WTC11 (cell line): ENCODE results near the gene YKT6. TPM values are rescaled to one million over a fixed set of nuclear protein-coding genes. Genes with fewer than 3 reads are reported as not detected.

Source experiments
- ATAC-seq: fragments of 200-7000 bp; cut with Tn5 transposase; 2 replicates; pipeline ENCODE4 v1.10.0; 2021; ENCODE audit warnings: mild to moderate bottlenecking, moderate library complexity
- CTCF ChIA-PET: fragments of 300-600 bp; sonication (Branson Sonifier 250); formaldehyde crosslinking; loops from one replicate; lab custom pipeline; 2021; ENCODE audit warnings: antibody characterized with exemption; lab: Charles Lee
- POLR2A ChIA-PET: fragments of 350-600 bp; sonication (Branson Sonifier 250); formaldehyde crosslinking; loops from one replicate; lab custom pipeline; 2021; ENCODE audit warnings: antibody characterized with exemption; lab: Charles Lee
- DNase-seq: peaks from one replicate; pipeline ENCODE4 v3.0.0; 2021; ENCODE audit warnings: low spot score
- H3K27ac Mint-ChIP-seq: 2 replicates; pipeline ENCODE4 v1.8.0; 2021; ENCODE audit warnings: mixed read lengths
- H3K27me3 Mint-ChIP-seq: 2 replicates; pipeline ENCODE4 v1.8.0; 2021; ENCODE audit warnings: low read depth, mild to moderate bottlenecking, moderate library complexity, mixed read lengths
- H3K36me3 Mint-ChIP-seq: 2 replicates; pipeline ENCODE4 v1.8.0; 2021; ENCODE audit warnings: mixed read lengths
- H3K4me1 Mint-ChIP-seq: 2 replicates; pipeline ENCODE4 v1.8.0; 2022; ENCODE audit warnings: mixed read lengths
- H3K4me3 Mint-ChIP-seq: 2 replicates; pipeline ENCODE4 v1.8.0; 2021; ENCODE audit warnings: mild to moderate bottlenecking, moderate library complexity, mixed read lengths
- H3K9me3 Mint-ChIP-seq: 2 replicates; pipeline ENCODE4 v1.8.0; 2021; ENCODE audit warnings: mixed read lengths
- HMGA2 ChIP-seq: fragments of 250-450 bp; sonication (Bioruptor Pico); IDR thresholded peaks from 2 replicates; pipeline ENCODE4 v1.4.0; 2021; ENCODE audit warnings: mild to moderate bottlenecking, moderate library complexity
- KAT7 ChIP-seq: sonication (generic); formaldehyde crosslinking; IDR thresholded peaks from 2 replicates; pipeline ENCODE4 v1.8.1; 2023; ENCODE audit warnings: missing genetic modification reagents, mild to moderate bottlenecking, borderline replicate concordance
- NFE2L1 ChIP-seq: sonication (generic); formaldehyde crosslinking; IDR thresholded peaks from 2 replicates; pipeline ENCODE4 v1.8.1; 2023; ENCODE audit warnings: missing genetic modification reagents
- NFYB ChIP-seq: sonication (generic); formaldehyde crosslinking; conservative IDR thresholded peaks from 2 replicates; pipeline ENCODE4 v1.8.0; 2022; ENCODE audit warnings: low read depth, missing genetic modification reagents
- NR3C1 ChIP-seq: sonication (generic); formaldehyde crosslinking; conservative IDR thresholded peaks from 2 replicates; pipeline ENCODE4 v1.8.1; 2023; ENCODE audit warnings: low read depth, mild to moderate bottlenecking, missing genetic modification reagents
- PRRX2 ChIP-seq: fragments of 250-450 bp; sonication (Bioruptor Pico); IDR thresholded peaks from 2 replicates; pipeline ENCODE4 v1.8.0; 2021; ENCODE audit warnings: mild to moderate bottlenecking
- RELA ChIP-seq: sonication (generic); formaldehyde crosslinking; IDR thresholded peaks from 2 replicates; pipeline ENCODE4 v1.8.1; 2022; ENCODE audit warnings: missing genetic modification reagents, mild to moderate bottlenecking, borderline replicate concordance
- RORB ChIP-seq: fragments of 250-450 bp; sonication (Bioruptor Pico); IDR thresholded peaks from 2 replicates; pipeline ENCODE4 v1.9.0; 2021; ENCODE audit warnings: mild to moderate bottlenecking
- ZBTB21 ChIP-seq: sonication (generic); formaldehyde crosslinking; IDR thresholded peaks from 2 replicates; pipeline ENCODE4 v1.8.1; 2023; ENCODE audit warnings: mild to moderate bottlenecking, missing genetic modification reagents, borderline replicate concordance
- ZNF121 ChIP-seq: sonication (generic); formaldehyde crosslinking; IDR thresholded peaks from 2 replicates; pipeline ENCODE4 v1.8.0; 2023; ENCODE audit warnings: missing genetic modification reagents
- ZNF138 ChIP-seq: sonication (generic); formaldehyde crosslinking; conservative IDR thresholded peaks from 2 replicates; pipeline ENCODE4 v1.8.1; 2022; ENCODE audit warnings: mild to moderate bottlenecking, moderate library complexity, missing genetic modification reagents
- ZNF263 ChIP-seq: sonication (generic); formaldehyde crosslinking; IDR thresholded peaks from 2 replicates; pipeline ENCODE4 v1.8.1; 2022; ENCODE audit warnings: low read depth, mild to moderate bottlenecking, moderate library complexity, missing genetic modification reagents
- ZNF423 ChIP-seq: fragments of 250-450 bp; sonication (Bioruptor Pico); IDR thresholded peaks from 2 replicates; pipeline ENCODE4 v2.1.2; 2022; ENCODE audit warnings: mild to moderate bottlenecking, moderate library complexity
- total RNA-seq: library from RNA; stranded (reverse); gene quantifications from 3 replicates; pipeline ENCODE4 v1.2.3, GENCODE V29; 2021
- TF ChIP-seq, protein P1 (sequence below): sonication (generic); formaldehyde crosslinking; IDR thresholded peaks from 2 replicates; pipeline ENCODE4 v1.8.1; 2022; ENCODE audit warnings: missing genetic modification reagents, borderline replicate concordance
- TF ChIP-seq, protein P2 (sequence below): sonication (generic); formaldehyde crosslinking; IDR thresholded peaks from 2 replicates; pipeline ENCODE4 v1.8.0; 2023; ENCODE audit warnings: missing genetic modification reagents
- TF ChIP-seq, protein P3 (sequence below): sonication (generic); formaldehyde crosslinking; IDR thresholded peaks from 2 replicates; pipeline ENCODE4 v1.8.1; 2023; ENCODE audit warnings: mild to moderate bottlenecking, missing genetic modification reagents
- TF ChIP-seq, protein P4 (sequence below): fragments of 200-600 bp; IDR thresholded peaks from 2 replicates; pipeline ENCODE4 v1.8.0; 2022; ENCODE audit warnings: antibody characterized with exemption
- TF ChIP-seq, protein P5 (sequence below): fragments of 250-450 bp; sonication (Bioruptor Pico); IDR thresholded peaks from 2 replicates; pipeline ENCODE4 v2.1.2; 2022; ENCODE audit warnings: mild to moderate bottlenecking, moderate library complexity
- TF ChIP-seq, protein P6 (sequence below): sonication (generic); formaldehyde crosslinking; IDR thresholded peaks from 2 replicates; pipeline ENCODE4 v1.8.1; 2023; ENCODE audit warnings: mild to moderate bottlenecking, moderate library complexity, missing genetic modification reagents
- TF ChIP-seq, protein P7 (sequence below): sonication (generic); formaldehyde crosslinking; IDR thresholded peaks from 2 replicates; pipeline ENCODE4 v1.8.0; 2022; ENCODE audit warnings: missing genetic modification reagents

The YKT6 gene
- total RNA-seq, 1 experiment from 2014 or later: 102 TPM

DNA sequence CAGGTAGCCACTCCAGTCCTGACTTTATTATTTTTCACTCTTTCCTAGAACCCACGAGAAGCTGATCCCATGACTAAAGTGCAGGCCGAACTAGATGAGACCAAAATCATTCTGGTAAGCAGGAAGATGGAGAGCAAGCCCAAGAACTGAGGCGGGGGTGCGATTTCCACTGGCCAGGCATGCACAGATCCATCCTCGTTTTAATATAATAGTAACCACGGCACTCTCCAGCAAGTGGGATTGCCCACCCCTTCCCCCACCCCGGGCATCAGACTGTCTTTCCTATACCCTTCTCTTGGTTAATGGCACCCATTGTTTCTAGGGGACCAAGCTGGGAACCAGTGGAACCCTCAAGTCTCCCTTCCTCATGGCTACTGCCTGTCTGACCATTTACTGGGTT is 7.3 kb downstream of the YKT6 start:
- ATAC-seq: no peak
- ChIA-PET POLR2A (no interaction called here), CTCF (interaction anchor here (1.1 kb wide), 1 partner anchor 141 kb away, joined by 3 read pairs; no protein-coding TSS in a partner anchor)
- Mint-ChIP-seq H3K27me3 (no peaks in the 10 kb centered on the region), H3K9me3 (no peaks in the 10 kb centered on the region), H3K4me3 (no peak overlapping the region), H3K36me3 (peaks cover 64% of the 10 kb centered on the region), H3K27ac (no peak overlapping the region), H3K4me1 (no peaks in the 10 kb centered on the region; the same call in 1 of the 2 replicates)
- DNase-seq: no peak
- TF ChIP-seq NR3C1 (CRISPR knock-in tag) (no peak), HMGA2 (no peak), RELA (CRISPR knock-in tag) (no peak), RORB (CRISPR knock-in tag) (no peak), KAT7 (CRISPR knock-in tag) (no peak), ZBTB21 (CRISPR knock-in tag) (no peak)
- TF ChIP-seq, protein P1, sequence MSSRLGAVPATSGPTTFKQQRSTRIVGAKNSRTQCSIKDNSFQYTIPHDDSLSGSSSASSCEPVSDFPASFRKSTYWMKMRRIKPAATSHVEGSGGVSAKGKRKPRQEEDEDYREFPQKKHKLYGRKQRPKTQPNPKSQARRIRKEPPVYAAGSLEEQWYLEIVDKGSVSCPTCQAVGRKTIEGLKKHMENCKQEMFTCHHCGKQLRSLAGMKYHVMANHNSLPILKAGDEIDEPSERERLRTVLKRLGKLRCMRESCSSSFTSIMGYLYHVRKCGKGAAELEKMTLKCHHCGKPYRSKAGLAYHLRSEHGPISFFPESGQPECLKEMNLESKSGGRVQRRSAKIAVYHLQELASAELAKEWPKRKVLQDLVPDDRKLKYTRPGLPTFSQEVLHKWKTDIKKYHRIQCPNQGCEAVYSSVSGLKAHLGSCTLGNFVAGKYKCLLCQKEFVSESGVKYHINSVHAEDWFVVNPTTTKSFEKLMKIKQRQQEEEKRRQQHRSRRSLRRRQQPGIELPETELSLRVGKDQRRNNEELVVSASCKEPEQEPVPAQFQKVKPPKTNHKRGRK (CRISPR knock-in tag): no peak
- TF ChIP-seq, protein P2, sequence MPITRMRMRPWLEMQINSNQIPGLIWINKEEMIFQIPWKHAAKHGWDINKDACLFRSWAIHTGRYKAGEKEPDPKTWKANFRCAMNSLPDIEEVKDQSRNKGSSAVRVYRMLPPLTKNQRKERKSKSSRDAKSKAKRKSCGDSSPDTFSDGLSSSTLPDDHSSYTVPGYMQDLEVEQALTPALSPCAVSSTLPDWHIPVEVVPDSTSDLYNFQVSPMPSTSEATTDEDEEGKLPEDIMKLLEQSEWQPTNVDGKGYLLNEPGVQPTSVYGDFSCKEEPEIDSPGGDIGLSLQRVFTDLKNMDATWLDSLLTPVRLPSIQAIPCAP (CRISPR knock-in tag): no peak
- TF ChIP-seq, protein P3, sequence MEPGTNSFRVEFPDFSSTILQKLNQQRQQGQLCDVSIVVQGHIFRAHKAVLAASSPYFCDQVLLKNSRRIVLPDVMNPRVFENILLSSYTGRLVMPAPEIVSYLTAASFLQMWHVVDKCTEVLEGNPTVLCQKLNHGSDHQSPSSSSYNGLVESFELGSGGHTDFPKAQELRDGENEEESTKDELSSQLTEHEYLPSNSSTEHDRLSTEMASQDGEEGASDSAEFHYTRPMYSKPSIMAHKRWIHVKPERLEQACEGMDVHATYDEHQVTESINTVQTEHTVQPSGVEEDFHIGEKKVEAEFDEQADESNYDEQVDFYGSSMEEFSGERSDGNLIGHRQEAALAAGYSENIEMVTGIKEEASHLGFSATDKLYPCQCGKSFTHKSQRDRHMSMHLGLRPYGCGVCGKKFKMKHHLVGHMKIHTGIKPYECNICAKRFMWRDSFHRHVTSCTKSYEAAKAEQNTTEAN (CRISPR knock-in tag): no peak
- TF ChIP-seq, protein P4, sequence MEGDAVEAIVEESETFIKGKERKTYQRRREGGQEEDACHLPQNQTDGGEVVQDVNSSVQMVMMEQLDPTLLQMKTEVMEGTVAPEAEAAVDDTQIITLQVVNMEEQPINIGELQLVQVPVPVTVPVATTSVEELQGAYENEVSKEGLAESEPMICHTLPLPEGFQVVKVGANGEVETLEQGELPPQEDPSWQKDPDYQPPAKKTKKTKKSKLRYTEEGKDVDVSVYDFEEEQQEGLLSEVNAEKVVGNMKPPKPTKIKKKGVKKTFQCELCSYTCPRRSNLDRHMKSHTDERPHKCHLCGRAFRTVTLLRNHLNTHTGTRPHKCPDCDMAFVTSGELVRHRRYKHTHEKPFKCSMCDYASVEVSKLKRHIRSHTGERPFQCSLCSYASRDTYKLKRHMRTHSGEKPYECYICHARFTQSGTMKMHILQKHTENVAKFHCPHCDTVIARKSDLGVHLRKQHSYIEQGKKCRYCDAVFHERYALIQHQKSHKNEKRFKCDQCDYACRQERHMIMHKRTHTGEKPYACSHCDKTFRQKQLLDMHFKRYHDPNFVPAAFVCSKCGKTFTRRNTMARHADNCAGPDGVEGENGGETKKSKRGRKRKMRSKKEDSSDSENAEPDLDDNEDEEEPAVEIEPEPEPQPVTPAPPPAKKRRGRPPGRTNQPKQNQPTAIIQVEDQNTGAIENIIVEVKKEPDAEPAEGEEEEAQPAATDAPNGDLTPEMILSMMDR: no peak

DNA sequence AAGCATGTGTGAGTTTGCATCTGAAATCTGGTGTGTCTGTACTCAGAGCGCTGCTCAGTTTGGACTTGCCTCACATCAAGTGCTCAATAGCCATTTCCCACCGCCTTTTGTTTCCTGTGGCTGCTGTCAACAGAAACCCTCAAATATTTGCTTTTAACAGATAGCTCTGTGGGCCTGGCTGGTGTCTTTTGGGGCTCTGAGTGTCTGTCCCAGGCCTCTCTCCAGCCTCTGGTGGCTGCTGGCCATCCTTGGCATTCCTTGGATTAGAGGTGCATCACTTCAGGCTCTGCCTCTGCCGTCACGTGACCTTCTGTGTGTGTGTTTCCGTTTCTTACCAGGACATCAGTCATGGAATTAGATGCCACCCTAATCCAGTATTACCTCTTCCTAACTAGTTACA is 9.3 kb downstream of the YKT6 start:
- Mint-ChIP-seq H3K4me3 (no peak overlapping the region), H3K36me3 (peaks cover 55% of the 10 kb centered on the region), H3K9me3 (no peaks in the 10 kb centered on the region), H3K27ac (no peak overlapping the region), H3K27me3 (no peaks in the 10 kb centered on the region), H3K4me1 (peaks cover 11% of the 10 kb centered on the region)
- TF ChIP-seq PRRX2 (CRISPR knock-in tag) (no peak), ZNF263 (CRISPR knock-in tag) (no peak), ZNF121 (no peak), HMGA2 (no peak), RELA (CRISPR knock-in tag) (no peak), ZNF423 (CRISPR knock-in tag) (no peak), ZNF138 (CRISPR knock-in tag) (no peak), NFYB (CRISPR knock-in tag) (no peak), NFE2L1 (CRISPR knock-in tag) (no peak)
- TF ChIP-seq, protein P4: no peak
- TF ChIP-seq, protein P5, sequence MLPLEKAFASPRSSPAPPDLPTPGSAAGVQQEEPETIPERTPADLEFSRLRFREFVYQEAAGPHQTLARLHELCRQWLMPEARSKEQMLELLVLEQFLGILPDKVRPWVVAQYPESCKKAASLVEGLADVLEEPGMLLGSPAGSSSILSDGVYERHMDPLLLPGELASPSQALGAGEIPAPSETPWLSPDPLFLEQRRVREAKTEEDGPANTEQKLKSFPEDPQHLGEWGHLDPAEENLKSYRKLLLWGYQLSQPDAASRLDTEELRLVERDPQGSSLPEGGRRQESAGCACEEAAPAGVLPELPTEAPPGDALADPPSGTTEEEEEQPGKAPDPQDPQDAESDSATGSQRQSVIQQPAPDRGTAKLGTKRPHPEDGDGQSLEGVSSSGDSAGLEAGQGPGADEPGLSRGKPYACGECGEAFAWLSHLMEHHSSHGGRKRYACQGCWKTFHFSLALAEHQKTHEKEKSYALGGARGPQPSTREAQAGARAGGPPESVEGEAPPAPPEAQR (CRISPR knock-in tag): no peak
- TF ChIP-seq, protein P6, sequence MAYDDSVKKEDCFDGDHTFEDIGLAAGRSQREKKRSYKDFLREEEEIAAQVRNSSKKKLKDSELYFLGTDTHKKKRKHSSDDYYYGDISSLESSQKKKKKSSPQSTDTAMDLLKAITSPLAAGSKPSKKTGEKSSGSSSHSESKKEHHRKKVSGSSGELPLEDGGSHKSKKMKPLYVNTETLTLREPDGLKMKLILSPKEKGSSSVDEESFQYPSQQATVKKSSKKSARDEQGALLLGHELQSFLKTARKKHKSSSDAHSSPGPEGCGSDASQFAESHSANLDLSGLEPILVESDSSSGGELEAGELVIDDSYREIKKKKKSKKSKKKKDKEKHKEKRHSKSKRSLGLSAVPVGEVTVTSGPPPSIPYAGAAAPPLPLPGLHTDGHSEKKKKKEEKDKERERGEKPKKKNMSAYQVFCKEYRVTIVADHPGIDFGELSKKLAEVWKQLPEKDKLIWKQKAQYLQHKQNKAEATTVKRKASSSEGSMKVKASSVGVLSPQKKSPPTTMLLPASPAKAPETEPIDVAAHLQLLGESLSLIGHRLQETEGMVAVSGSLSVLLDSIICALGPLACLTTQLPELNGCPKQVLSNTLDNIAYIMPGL (CRISPR knock-in tag): no peak
- TF ChIP-seq, protein P7, sequence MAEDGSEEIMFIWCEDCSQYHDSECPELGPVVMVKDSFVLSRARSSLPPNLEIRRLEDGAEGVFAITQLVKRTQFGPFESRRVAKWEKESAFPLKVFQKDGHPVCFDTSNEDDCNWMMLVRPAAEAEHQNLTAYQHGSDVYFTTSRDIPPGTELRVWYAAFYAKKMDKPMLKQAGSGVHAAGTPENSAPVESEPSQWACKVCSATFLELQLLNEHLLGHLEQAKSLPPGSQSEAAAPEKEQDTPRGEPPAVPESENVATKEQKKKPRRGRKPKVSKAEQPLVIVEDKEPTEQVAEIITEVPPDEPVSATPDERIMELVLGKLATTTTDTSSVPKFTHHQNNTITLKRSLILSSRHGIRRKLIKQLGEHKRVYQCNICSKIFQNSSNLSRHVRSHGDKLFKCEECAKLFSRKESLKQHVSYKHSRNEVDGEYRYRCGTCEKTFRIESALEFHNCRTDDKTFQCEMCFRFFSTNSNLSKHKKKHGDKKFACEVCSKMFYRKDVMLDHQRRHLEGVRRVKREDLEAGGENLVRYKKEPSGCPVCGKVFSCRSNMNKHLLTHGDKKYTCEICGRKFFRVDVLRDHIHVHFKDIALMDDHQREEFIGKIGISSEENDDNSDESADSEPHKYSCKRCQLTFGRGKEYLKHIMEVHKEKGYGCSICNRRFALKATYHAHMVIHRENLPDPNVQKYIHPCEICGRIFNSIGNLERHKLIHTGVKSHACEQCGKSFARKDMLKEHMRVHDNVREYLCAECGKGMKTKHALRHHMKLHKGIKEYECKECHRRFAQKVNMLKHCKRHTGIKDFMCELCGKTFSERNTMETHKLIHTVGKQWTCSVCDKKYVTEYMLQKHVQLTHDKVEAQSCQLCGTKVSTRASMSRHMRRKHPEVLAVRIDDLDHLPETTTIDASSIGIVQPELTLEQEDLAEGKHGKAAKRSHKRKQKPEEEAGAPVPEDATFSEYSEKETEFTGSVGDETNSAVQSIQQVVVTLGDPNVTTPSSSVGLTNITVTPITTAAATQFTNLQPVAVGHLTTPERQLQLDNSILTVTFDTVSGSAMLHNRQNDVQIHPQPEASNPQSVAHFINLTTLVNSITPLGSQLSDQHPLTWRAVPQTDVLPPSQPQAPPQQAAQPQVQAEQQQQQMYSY (CRISPR knock-in tag): no peak
- CTCF ChIA-PET: interaction anchor here (0.6 kb wide), 1 partner anchor 754 kb away, joined by 3 read pairs; no protein-coding TSS in a partner anchor
- DNase-seq (peak; percentile 3), ATAC-seq (no peak)
- POLR2A ChIA-PET: no interaction called here
